PC-3 (cell line): ENCODE results near the gene BTBD16. TPM values are rescaled to one million over a fixed set of nuclear protein-coding genes. Genes with fewer than 3 reads are reported as not detected.
A peak's percentile ranks its signal among the peaks of the same experiment; 100 is the strongest.

Experiments
- ATAC-seq: fragments of 200-7000 bp; cut with Tn5 transposase; 2 replicates; pipeline ENCODE4 v1.9.1; 2020; ENCODE audit warnings: mild to moderate bottlenecking, moderate library complexity
- BruUV-seq: library from RNA; stranded (reverse); fragments of 400-500 nt; replicated peaks from 2 replicates; lab custom pipeline; 2021; lab: Mats Ljungman, UMichigan
- CTCF ChIA-PET: fragments of 300-600 bp; sonication (Branson Sonifier 250); formaldehyde crosslinking; loops from one replicate; lab custom pipeline; 2022; ENCODE audit warnings: antibody characterized with exemption; lab: Charles Lee
- POLR2A ChIA-PET: fragments of 300-600 bp; sonication (Branson Sonifier 250); formaldehyde crosslinking; loops from one replicate; lab custom pipeline; 2022; ENCODE audit warnings: antibody characterized with exemption; ENCODE audit not compliant: unreplicated experiment; lab: Charles Lee
- DNase-seq: peaks from one replicate; pipeline ENCODE4 v3.0.0-alpha.2; 2015
- H2AFZ ChIP-seq: fragments of 300-600 bp; sonication (generic); 2 replicates; pipeline ENCODE4 v1.6.0; 2016; ENCODE audit warnings: antibody characterized with exemption, low read length
- H3F3A ChIP-seq: fragments of 300-600 bp; sonication (generic); one replicate; pipeline ENCODE4 v1.6.0; 2017; ENCODE audit warnings: antibody characterized with exemption, low read length, control low read depth, mild to moderate bottlenecking; ENCODE audit not compliant: unreplicated experiment
- H3K27ac ChIP-seq: fragments of 300-600 bp; sonication (generic); 2 replicates; pipeline ENCODE4 v1.5.1; 2016; ENCODE audit warnings: mild to moderate bottlenecking, low read length
- H3K27me3 ChIP-seq: fragments of 300-600 bp; sonication (generic); 2 replicates; pipeline ENCODE4 v1.6.1; 2016; ENCODE audit warnings: low read length, mixed read lengths
- H3K36me3 ChIP-seq: fragments of 300-600 bp; sonication (generic); 2 replicates; pipeline ENCODE4 v1.6.1; 2016; ENCODE audit warnings: low read depth, mixed run types, low read length, mixed read lengths
- H3K4me1 ChIP-seq: fragments of 300-600 bp; sonication (generic); 2 replicates; pipeline ENCODE4 v1.5.1; 2016; ENCODE audit warnings: low read length; ENCODE audit not compliant: insufficient read depth
- H3K4me2 ChIP-seq: fragments of 300-600 bp; sonication (generic); 2 replicates; pipeline ENCODE4 v1.6.0; 2016; ENCODE audit warnings: low read length
- H3K4me3 ChIP-seq: fragments of 300-600 bp; sonication (generic); 2 replicates; pipeline ENCODE4 v1.5.1; 2016; ENCODE audit warnings: mild to moderate bottlenecking, low read length, mixed read lengths
- H3K79me2 ChIP-seq: fragments of 300-600 bp; sonication (generic); 2 replicates; pipeline ENCODE4 v1.6.1; 2017; ENCODE audit warnings: low read length, mixed read lengths
- H3K9ac ChIP-seq: fragments of 300-600 bp; sonication (generic); 2 replicates; pipeline ENCODE4 v1.6.0; 2016; ENCODE audit warnings: mild to moderate bottlenecking, low read length
- H3K9me2 ChIP-seq: fragments of 300-600 bp; sonication (generic); replicated peaks from 2 replicates; pipeline ENCODE4 v1.6.1; 2016; ENCODE audit warnings: mixed run types, low read length, mixed read lengths
- H3K9me3 ChIP-seq: fragments of 300-600 bp; sonication (generic); 2 replicates; pipeline ENCODE4 v1.6.1; 2016; ENCODE audit warnings: low read length, mixed read lengths
- H4K20me1 ChIP-seq: fragments of 300-600 bp; sonication (generic); 2 replicates; pipeline ENCODE4 v1.6.1; 2016; ENCODE audit warnings: low read length, mixed read lengths
- EZH2 ChIP-seq: fragments of 300-600 bp; sonication (generic); IDR thresholded peaks from one replicate; pipeline ENCODE4 v1.6.1; 2017; ENCODE audit warnings: antibody characterized with exemption, mild to moderate bottlenecking, low read length; ENCODE audit not compliant: unreplicated experiment
- EZH2phosphoT487 ChIP-seq: fragments of 300-600 bp; sonication (generic); IDR thresholded peaks from 2 replicates; pipeline ENCODE4 v1.6.1; 2018; ENCODE audit warnings: mild to moderate bottlenecking, antibody characterized with exemption, low read length, borderline replicate concordance
- intact Hi-C: fragments of 100-400 bp; cut with micrococcal nuclease; formaldehyde crosslinking; loops from 2 replicates; pipeline ENCODE4 v1.9.0; 2023
- total RNA-seq: library from RNA; depleted of rRNA; stranded (reverse); fragments of >200 nt; gene quantifications from 2 replicates; pipeline ENCODE4 v1.2.3, GENCODE V29; 2014
- TF ChIP-seq, protein P1 (sequence below): fragments of 300-600 bp; sonication (generic); conservative IDR thresholded peaks from 2 replicates; pipeline ENCODE4 v1.5.1; 2017; ENCODE audit warnings: antibody characterized with exemption, low read depth, mild to moderate bottlenecking, low read length

The BTBD16 gene
- total RNA-seq, 1 experiment from 2014 or later, result not detected

GRCh38 chr10:122282909-122283308, 11.8 kb downstream of the BTBD16 start:
- Histone ChIP-seq H3F3A (no peaks in the 10 kb centered on the region), H3K9ac (no peak overlapping the region), H3K79me2 (no peaks in the 10 kb centered on the region), H3K4me2 (no peak overlapping the region), H3K4me1 (peaks cover 12% of the 10 kb centered on the region), H2AFZ (no peak overlapping the region), H3K27me3 (no peaks in the 10 kb centered on the region), H3K4me3 (no peak overlapping the region), H3K9me3 (no peaks in the 10 kb centered on the region), H3K27ac (no peak overlapping the region), H3K36me3 (no peaks in the 10 kb centered on the region), H4K20me1 (no peaks in the 10 kb centered on the region), H3K9me2 (no peaks in the 10 kb centered on the region)
- ATAC-seq, result no peak
- intact Hi-C loops, result no loop called here
- no peak for DNase-seq
- no peak for TF ChIP-seq EZH2phosphoT487
- no TSS peak for BruUV-seq
- ChIA-PET POLR2A (no interaction called here), CTCF (no interaction called here)

- no peaks in the 10 kb centered on the region for H3K9me3 ChIP-seq
- no peak overlapping the region for H3K4me2 ChIP-seq
- ATAC-seq, result no peak
- no peak overlapping the region for H3K4me3 ChIP-seq
- H3K9me2 ChIP-seq, result no peaks in the 10 kb centered on the region
- TF ChIP-seq EZH2phosphoT487, result no peak
- no peak for TF ChIP-seq EZH2
- TF ChIP-seq, protein P1, sequence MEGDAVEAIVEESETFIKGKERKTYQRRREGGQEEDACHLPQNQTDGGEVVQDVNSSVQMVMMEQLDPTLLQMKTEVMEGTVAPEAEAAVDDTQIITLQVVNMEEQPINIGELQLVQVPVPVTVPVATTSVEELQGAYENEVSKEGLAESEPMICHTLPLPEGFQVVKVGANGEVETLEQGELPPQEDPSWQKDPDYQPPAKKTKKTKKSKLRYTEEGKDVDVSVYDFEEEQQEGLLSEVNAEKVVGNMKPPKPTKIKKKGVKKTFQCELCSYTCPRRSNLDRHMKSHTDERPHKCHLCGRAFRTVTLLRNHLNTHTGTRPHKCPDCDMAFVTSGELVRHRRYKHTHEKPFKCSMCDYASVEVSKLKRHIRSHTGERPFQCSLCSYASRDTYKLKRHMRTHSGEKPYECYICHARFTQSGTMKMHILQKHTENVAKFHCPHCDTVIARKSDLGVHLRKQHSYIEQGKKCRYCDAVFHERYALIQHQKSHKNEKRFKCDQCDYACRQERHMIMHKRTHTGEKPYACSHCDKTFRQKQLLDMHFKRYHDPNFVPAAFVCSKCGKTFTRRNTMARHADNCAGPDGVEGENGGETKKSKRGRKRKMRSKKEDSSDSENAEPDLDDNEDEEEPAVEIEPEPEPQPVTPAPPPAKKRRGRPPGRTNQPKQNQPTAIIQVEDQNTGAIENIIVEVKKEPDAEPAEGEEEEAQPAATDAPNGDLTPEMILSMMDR, result no peak
- POLR2A ChIA-PET, result no interaction called here
- H2AFZ ChIP-seq, result no peak overlapping the region
- intact Hi-C loops, result no loop called here
- no peaks in the 10 kb centered on the region for H3K27me3 ChIP-seq
- H3K79me2 ChIP-seq, result no peaks in the 10 kb centered on the region
- no peak overlapping the region for H3K27ac ChIP-seq
- H3F3A ChIP-seq, result no peaks in the 10 kb centered on the region
- peaks cover 12% of the 10 kb centered on the region for H3K4me1 ChIP-seq
- CTCF ChIA-PET, result no interaction called here
- BruUV-seq, result no TSS peak
- no peak overlapping the region for H3K9ac ChIP-seq
- DNase-seq, result no peak
- H3K36me3 ChIP-seq, result no peaks in the 10 kb centered on the region
- no peaks in the 10 kb centered on the region for H4K20me1 ChIP-seq
These were observed 14.7 kb downstream of the BTBD16 start for GRCh38 chr10:122285506-122286444.

DNA sequence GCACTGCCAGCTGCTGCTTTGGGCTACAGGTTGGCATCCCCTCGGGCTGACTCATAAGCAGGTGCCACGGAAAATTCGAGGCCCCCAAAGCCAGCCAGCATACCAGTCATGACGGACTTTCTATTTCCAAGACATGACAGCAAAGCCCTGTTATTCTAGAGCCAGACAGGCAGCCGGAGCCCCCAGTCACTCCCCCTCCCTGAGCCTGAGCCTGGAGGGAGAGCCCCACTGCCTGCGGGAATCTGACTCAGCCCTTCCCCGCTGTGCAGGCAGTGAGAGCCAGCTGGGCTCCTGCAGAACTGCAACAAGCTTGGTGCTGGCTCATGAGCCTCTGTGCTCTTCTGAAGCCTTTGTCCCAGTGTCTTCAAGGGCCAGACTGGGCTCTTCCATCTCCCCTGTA, 15.8 kb downstream of the BTBD16 start:
- ChIA-PET CTCF (no interaction called here), POLR2A (no interaction called here)
- no TSS peak for BruUV-seq
- no peak overlapping the region for H3K9ac ChIP-seq
- no peak overlapping the region for H3K4me3 ChIP-seq
- H3K79me2 ChIP-seq, result no peaks in the 10 kb centered on the region
- no peak overlapping the region for H2AFZ ChIP-seq
- no peaks in the 10 kb centered on the region for H4K20me1 ChIP-seq
- H3K9me3 ChIP-seq, result no peaks in the 10 kb centered on the region
- H3K27me3 ChIP-seq, result no peaks in the 10 kb centered on the region
- peaks cover 8% of the 10 kb centered on the region for H3K4me1 ChIP-seq
- intact Hi-C loops, result no loop called here
- no peaks in the 10 kb centered on the region for H3K9me2 ChIP-seq
- no peak overlapping the region for H3K4me2 ChIP-seq
- ATAC-seq (peak; percentile 71), DNase-seq (peak; percentile 42)
- H3F3A ChIP-seq, result no peaks in the 10 kb centered on the region
- TF ChIP-seq EZH2phosphoT487, result no peak
- TF ChIP-seq, protein P1, result no peak
- no peak for TF ChIP-seq EZH2
- no peak overlapping the region for H3K27ac ChIP-seq
- no peaks in the 10 kb centered on the region for H3K36me3 ChIP-seq
